Measurements from ENCODE around the gene PCP4L1.

The PCP4L1 gene
- long read RNA-seq: 0 reads

DNA sequence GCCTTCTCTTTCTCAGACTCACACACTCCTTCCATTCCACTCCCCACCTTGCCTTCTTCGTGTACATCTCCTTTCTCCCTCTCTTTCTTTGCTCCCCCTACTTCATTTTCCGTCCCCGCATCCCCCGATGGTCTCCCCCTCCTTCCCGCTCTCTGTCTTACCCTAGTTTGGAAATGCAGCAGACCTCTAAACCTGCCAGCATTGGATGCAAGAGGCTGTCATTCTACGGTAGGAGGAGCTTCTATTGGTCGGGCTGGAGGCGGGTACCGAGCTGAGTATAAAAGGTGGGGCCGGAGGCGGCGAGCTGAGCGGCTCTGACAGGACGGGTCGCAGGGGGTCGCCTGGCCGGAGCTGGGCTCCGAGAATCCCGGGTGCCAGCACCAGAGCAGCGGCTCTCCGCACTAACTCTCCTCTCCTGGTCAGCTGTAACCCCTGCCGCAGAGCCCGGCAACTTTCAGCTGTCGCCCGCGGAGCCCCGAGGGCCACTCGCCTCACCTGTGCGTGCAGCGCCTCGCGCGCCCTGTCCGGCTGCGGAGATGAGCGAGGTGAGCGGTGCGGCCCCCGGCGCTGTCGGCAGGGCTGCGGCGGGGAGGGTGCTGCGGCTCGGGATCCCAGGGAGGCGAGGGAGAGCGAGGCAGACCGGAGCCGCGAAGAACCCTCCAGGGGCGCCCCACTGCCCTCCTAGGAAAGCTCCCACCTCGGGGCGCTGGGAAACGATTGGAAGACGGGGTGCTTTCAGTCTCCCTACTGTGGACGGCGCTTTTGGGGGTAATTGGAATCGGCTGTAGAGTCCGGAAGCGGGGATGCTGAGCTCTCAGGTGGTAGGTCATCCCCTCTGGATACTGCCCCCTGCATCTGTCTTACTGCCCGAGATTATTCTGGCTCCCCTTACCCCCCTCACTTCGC, at the start of gene PCP4L1:
PCP4L1 (plus strand) TSS at position 307 of the 906 bp plus-strand sequence; CDS start at position 537, 230 bp downstream.
- TF ChIP-seq GABPA (IDR thresholded peaks at IDR 0.05; ENCODE audit: low read depth) (no peak), POLR2AphosphoS5 (IDR thresholded peaks at IDR 0.05; ENCODE audit: low read depth) (no peak), SPI1 (IDR thresholded peaks at IDR 0.05; ENCODE audit: borderline replicate concordance, low read depth) (no peak), CTCF (IDR thresholded peaks at IDR 0.05; ENCODE audit: insufficient read depth, low read length) (no peak)
- TF ChIP-seq, protein P1, sequence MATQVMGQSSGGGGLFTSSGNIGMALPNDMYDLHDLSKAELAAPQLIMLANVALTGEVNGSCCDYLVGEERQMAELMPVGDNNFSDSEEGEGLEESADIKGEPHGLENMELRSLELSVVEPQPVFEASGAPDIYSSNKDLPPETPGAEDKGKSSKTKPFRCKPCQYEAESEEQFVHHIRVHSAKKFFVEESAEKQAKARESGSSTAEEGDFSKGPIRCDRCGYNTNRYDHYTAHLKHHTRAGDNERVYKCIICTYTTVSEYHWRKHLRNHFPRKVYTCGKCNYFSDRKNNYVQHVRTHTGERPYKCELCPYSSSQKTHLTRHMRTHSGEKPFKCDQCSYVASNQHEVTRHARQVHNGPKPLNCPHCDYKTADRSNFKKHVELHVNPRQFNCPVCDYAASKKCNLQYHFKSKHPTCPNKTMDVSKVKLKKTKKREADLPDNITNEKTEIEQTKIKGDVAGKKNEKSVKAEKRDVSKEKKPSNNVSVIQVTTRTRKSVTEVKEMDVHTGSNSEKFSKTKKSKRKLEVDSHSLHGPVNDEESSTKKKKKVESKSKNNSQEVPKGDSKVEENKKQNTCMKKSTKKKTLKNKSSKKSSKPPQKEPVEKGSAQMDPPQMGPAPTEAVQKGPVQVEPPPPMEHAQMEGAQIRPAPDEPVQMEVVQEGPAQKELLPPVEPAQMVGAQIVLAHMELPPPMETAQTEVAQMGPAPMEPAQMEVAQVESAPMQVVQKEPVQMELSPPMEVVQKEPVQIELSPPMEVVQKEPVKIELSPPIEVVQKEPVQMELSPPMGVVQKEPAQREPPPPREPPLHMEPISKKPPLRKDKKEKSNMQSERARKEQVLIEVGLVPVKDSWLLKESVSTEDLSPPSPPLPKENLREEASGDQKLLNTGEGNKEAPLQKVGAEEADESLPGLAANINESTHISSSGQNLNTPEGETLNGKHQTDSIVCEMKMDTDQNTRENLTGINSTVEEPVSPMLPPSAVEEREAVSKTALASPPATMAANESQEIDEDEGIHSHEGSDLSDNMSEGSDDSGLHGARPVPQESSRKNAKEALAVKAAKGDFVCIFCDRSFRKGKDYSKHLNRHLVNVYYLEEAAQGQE (IDR thresholded peaks at IDR 0.05; ENCODE audit: insufficient replicate concordance, low read depth): no peak
- DNase-seq (ENCODE audit: low read depth in 1 of 2, low spot score in 1 of 2): no peak
- H3K27ac ChIP-seq (replicated peaks): no peak within 1 kb of the TSS
- H3K4me3 ChIP-seq (replicated peaks; ENCODE audit: insufficient read depth, low read length): no peak within 1 kb of the TSS
- H3K27me3 ChIP-seq (ENCODE audit: insufficient read depth, poor library complexity, severe bottlenecking): peaks cover 36% of the 10 kb centered on the region

- no peak overlapping the region for H3K4me3 ChIP-seq (replicated peaks; ENCODE audit: insufficient read depth, low read length)
- H3K27me3 ChIP-seq (ENCODE audit: insufficient read depth, poor library complexity, severe bottlenecking): no peaks in the 10 kb centered on the region
- DNase-seq (ENCODE audit: low read depth in 1 of 2, low spot score in 1 of 2): peak; percentile 75 to 87
- H3K27ac ChIP-seq (replicated peaks): no peak overlapping the region
- TF ChIP-seq POLR2AphosphoS5 (IDR thresholded peaks at IDR 0.05; ENCODE audit: low read depth): no peak
- TF ChIP-seq, protein P1 (IDR thresholded peaks at IDR 0.05; ENCODE audit: insufficient replicate concordance, low read depth): no peak
- peak; percentile 96 for TF ChIP-seq CTCF (IDR thresholded peaks at IDR 0.05; ENCODE audit: insufficient read depth, low read length)
- peak; percentile 44; the same call in 1 of the 2 replicates for TF ChIP-seq SPI1 (IDR thresholded peaks at IDR 0.05; ENCODE audit: borderline replicate concordance, low read depth)
- peak; percentile 53 for TF ChIP-seq GABPA (IDR thresholded peaks at IDR 0.05; ENCODE audit: low read depth)
Observed at GRCh38 chr1:161209790-161210409, 48.6 kb upstream of the PCP4L1 start.

DNA sequence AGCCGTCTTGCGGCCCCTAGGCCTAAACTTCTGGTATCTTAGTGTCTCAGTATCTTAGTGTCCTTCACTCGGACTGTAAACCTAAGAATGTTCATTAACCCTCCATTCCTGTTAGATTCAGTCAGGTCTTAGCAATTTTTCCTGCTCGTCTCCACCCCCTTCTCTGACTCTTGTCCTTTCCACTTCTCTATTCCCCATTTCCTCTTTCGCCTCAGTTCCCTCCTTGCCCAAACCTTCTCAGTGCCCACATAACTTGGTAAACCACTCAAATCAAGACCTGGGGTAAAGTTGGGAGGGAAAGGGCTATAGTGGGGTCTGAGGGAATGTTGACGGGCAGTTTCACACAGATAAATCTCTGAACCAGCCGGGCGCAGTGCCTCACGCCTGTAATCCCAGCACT, 44.2 kb upstream of the PCP4L1 start:
- H3K27ac ChIP-seq (replicated peaks): peak overlapping the region; percentile 70
- TF ChIP-seq, protein P1 (IDR thresholded peaks at IDR 0.05; ENCODE audit: insufficient replicate concordance, low read depth): no peak
- peak; percentile 100 for TF ChIP-seq SPI1 (IDR thresholded peaks at IDR 0.05; ENCODE audit: borderline replicate concordance, low read depth)
- H3K27me3 ChIP-seq (ENCODE audit: insufficient read depth, poor library complexity, severe bottlenecking): no peaks in the 10 kb centered on the region
- DNase-seq (ENCODE audit: low read depth in 1 of 2, low spot score in 1 of 2): peak in 1 of 2 experiments; percentile 68
- H3K4me3 ChIP-seq (replicated peaks; ENCODE audit: insufficient read depth, low read length): no peak overlapping the region

Data from HL-60 (cell line).